ENCODE results near the gene KDM5B. TPM values are rescaled to one million over a fixed set of nuclear protein-coding genes. Genes with fewer than 3 reads are reported as not detected.

The KDM5B gene
- total and polyA plus RNA-seq, 9 of the 15 experiments (the other 6 are each of a cell fraction or from before 2014, with no cell fraction given), result 15.4 to 90.6 (median 57.1) TPM

DNA sequence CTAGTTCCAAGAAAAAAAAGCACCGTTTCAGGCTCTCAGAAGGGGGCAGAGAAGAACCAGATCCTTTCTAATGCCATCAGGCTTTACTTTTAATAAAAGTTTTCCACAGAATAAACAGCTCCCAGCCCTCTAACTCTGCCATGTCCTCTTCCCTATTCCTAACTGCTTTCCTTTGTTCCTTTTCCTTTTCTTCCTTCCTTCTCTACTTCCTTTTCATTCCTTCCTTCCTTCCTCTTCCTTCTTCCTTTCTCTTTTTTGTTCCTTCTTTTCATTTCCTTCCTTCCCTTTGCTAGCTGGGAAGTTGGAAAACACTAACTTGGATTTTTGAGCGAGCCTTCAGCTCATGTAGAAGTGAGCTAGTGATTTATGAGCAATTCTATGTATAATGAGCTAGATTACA is 46.2 kb downstream of the KDM5B start (continued):
- TF ChIP-seq E2F4 (CRISPR knock-in tag; IDR thresholded peaks at IDR 0.05; ENCODE audit: low read depth) (no peak), HDAC2 (IDR thresholded peaks at IDR 0.05) (no peak), ZBTB7A (IDR thresholded peaks at IDR 0.05; ENCODE audit: borderline replicate concordance, control insufficient read depth, low read depth, low read length) (no peak), CHD7 (IDR thresholded peaks at IDR 0.05; ENCODE audit: low read depth, low read length) (no peak), KDM5B (IDR thresholded peaks at IDR 0.05; ENCODE audit: insufficient replicate concordance, low read depth, low read length) (no peak), EP300 (IDR thresholded peaks at IDR 0.05; ENCODE audit: low read length) (no peak), RBM34 (IDR thresholded peaks at IDR 0.05; ENCODE audit: borderline replicate concordance, insufficient read depth, low read length) (no peak), COPS2 (conservative IDR thresholded peaks at IDR 0.05) (no peak), ZNF212 (CRISPR knock-in tag; IDR thresholded peaks at IDR 0.05) (no peak), KLF6 (CRISPR knock-in tag; IDR thresholded peaks at IDR 0.05; ENCODE audit: borderline replicate concordance) (no peak)

All from K562 (cell line).